H9 (cell line): ENCODE measurements around the gene RHOB. TPM values are rescaled to one million over a fixed set of nuclear protein-coding genes. Genes with fewer than 3 reads are reported as not detected.

ENCODE experiments used
- DNase-seq: peaks from one replicate; pipeline ENCODE4 v3.0.0-alpha.2; 2017
- H2AFZ ChIP-seq: one replicate; pipeline ENCODE4 v1.6.1; 2013; ENCODE audit warnings: mild to moderate bottlenecking, low read length, control low read depth, moderate library complexity
- H2AK5ac ChIP-seq: 2 replicates; pipeline ENCODE4 v1.6.1; 2013; ENCODE audit warnings: low read length, control low read depth, mixed read lengths; ENCODE audit not compliant: insufficient read length
- H2BK120ac ChIP-seq: one replicate; pipeline ENCODE4 v1.6.1; 2013; ENCODE audit warnings: low read depth, mild to moderate bottlenecking, low read length, control low read depth, inconsistent platforms; ENCODE audit not compliant: poor library complexity, severe bottlenecking
- H2BK12ac ChIP-seq: 2 replicates; pipeline ENCODE4 v1.6.1; 2013; ENCODE audit warnings: low read length, control low read depth, mixed read lengths, low read depth; ENCODE audit not compliant: insufficient read length
- H2BK15ac ChIP-seq: 2 replicates; pipeline ENCODE4 v1.6.1; 2013; ENCODE audit warnings: low read depth, low read length, control low read depth
- H2BK20ac ChIP-seq: one replicate; pipeline ENCODE4 v1.6.1; 2013; ENCODE audit warnings: low read depth, mild to moderate bottlenecking, low read length, control low read depth, inconsistent platforms; ENCODE audit not compliant: poor library complexity, severe bottlenecking
- H2BK5ac ChIP-seq: 2 replicates; pipeline ENCODE4 v1.6.1; 2013; ENCODE audit warnings: low read length, control low read depth, mixed read lengths; ENCODE audit not compliant: insufficient read length
- H3K14ac ChIP-seq: 2 replicates; pipeline ENCODE4 v1.6.1; 2013; ENCODE audit warnings: low read length, control low read depth; ENCODE audit not compliant: insufficient read depth
- H3K18ac ChIP-seq: 2 replicates; pipeline ENCODE4 v1.6.1; 2013; ENCODE audit warnings: low read depth, mild to moderate bottlenecking, mixed read lengths, low read length, control low read depth; ENCODE audit not compliant: insufficient read length
- H3K23ac ChIP-seq: 2 replicates; pipeline ENCODE4 v1.6.1; 2013; ENCODE audit warnings: low read length, control low read depth, mixed read lengths, low read depth; ENCODE audit not compliant: insufficient read length
- H3K23me2 ChIP-seq: 2 replicates; pipeline ENCODE4 v1.6.1; 2013; ENCODE audit warnings: low read depth, mild to moderate bottlenecking, mixed read lengths, low read length, control low read depth; ENCODE audit not compliant: insufficient read length, poor library complexity, severe bottlenecking
- H3K27ac ChIP-seq: 2 replicates; pipeline ENCODE4 v1.5.1; 2013; ENCODE audit warnings: low read length, control low read depth, mixed read lengths, low read depth; ENCODE audit not compliant: insufficient read length
- H3K27me3 ChIP-seq: 2 replicates; pipeline ENCODE4 v1.6.1; 2013; ENCODE audit warnings: low read length, control low read depth, inconsistent platforms; ENCODE audit not compliant: insufficient read depth
- H3K4ac ChIP-seq: 2 replicates; pipeline ENCODE4 v1.6.1; 2013; ENCODE audit warnings: low read depth, mild to moderate bottlenecking, control low read depth, inconsistent platforms, low read length, moderate library complexity
- H3K4me1 ChIP-seq: 2 replicates; pipeline ENCODE4 v1.6.1; 2013; ENCODE audit warnings: low read length, control low read depth, inconsistent platforms; ENCODE audit not compliant: insufficient read depth
- H3K4me2 ChIP-seq: 2 replicates; pipeline ENCODE4 v1.6.1; 2013; ENCODE audit warnings: low read length, control low read depth, mixed read lengths; ENCODE audit not compliant: insufficient read length, insufficient read depth
- H3K56ac ChIP-seq: 2 replicates; pipeline ENCODE4 v1.6.1; 2013; ENCODE audit warnings: low read depth, mild to moderate bottlenecking, mixed read lengths, low read length, control low read depth; ENCODE audit not compliant: insufficient read length
- H3K79me1 ChIP-seq: 2 replicates; pipeline ENCODE4 v1.6.1; 2013; ENCODE audit warnings: low read depth, mild to moderate bottlenecking, moderate library complexity, low read length, control low read depth, inconsistent platforms; ENCODE audit not compliant: insufficient read depth, poor library complexity, severe bottlenecking
- H3K79me2 ChIP-seq: 2 replicates; pipeline ENCODE4 v1.6.1; 2013; ENCODE audit warnings: low read length, control low read depth, inconsistent platforms; ENCODE audit not compliant: insufficient read depth
- H3K9ac ChIP-seq: 2 replicates; pipeline ENCODE4 v1.6.1; 2013; ENCODE audit warnings: low read length, control low read depth, mixed read lengths; ENCODE audit not compliant: insufficient read length; ENCODE audit errors: extremely low read depth
- H3K9me3 ChIP-seq: one replicate; pipeline ENCODE4 v1.6.1; 2013; ENCODE audit warnings: low read depth, low read length, inconsistent platforms; ENCODE audit not compliant: control insufficient read depth
- H3T11ph ChIP-seq: one replicate; pipeline ENCODE4 v1.6.1; 2013; ENCODE audit warnings: mild to moderate bottlenecking, low read length, control low read depth, inconsistent platforms
- H4K20me1 ChIP-seq: one replicate; pipeline ENCODE4 v1.6.1; 2013; ENCODE audit not compliant: control insufficient read depth, insufficient read length, insufficient read depth
- H4K5ac ChIP-seq: 2 replicates; pipeline ENCODE4 v1.6.1; 2013; ENCODE audit warnings: low read depth, mild to moderate bottlenecking, mixed read lengths, low read length, control low read depth; ENCODE audit not compliant: insufficient read length
- H4K8ac ChIP-seq: replicated peaks from 2 replicates; pipeline ENCODE4 v1.6.1; 2013; ENCODE audit warnings: low read length, control low read depth, mixed read lengths, low read depth; ENCODE audit not compliant: insufficient read length
- H4K91ac ChIP-seq: 2 replicates; pipeline ENCODE4 v1.6.1; 2013; ENCODE audit warnings: low read depth, mild to moderate bottlenecking, moderate library complexity, mixed read lengths, low read length, control low read depth; ENCODE audit not compliant: insufficient read length
- H3K27ac Mint-ChIP-seq, 3 experiments: 2 replicates in 2 of 3; 3 replicates in 1 of 3; pipeline ENCODE4 v1.8.0; 2020 to 2021; ENCODE audit warnings: mixed read lengths in 3 of 3, mild to moderate bottlenecking in 1 of 3, moderate library complexity in 1 of 3
- H3K27me3 Mint-ChIP-seq: 2 replicates; pipeline ENCODE4 v1.8.0; 2021; ENCODE audit warnings: low read depth, mild to moderate bottlenecking, moderate library complexity, mixed read lengths
- H3K36me3 Mint-ChIP-seq, 3 experiments: 2 replicates in 2 of 3; 3 replicates in 1 of 3; pipeline ENCODE4 v1.8.0; 2020 to 2021; ENCODE audit warnings: low read depth in 3 of 3, mixed read lengths in 3 of 3; ENCODE audit not compliant: insufficient read depth in 1 of 3
- H3K4me1 Mint-ChIP-seq, 2 experiments: 2 replicates each; pipeline ENCODE4 v1.8.0; 2020; ENCODE audit warnings: mixed read lengths in 2 of 2
- H3K4me3 Mint-ChIP-seq, 2 experiments: 2 replicates in 1 of 2; 3 replicates in 1 of 2; pipeline ENCODE4 v1.8.0; 2020 to 2021; ENCODE audit warnings: mild to moderate bottlenecking in 2 of 2, mixed read lengths in 2 of 2, moderate library complexity in 1 of 2
- H3K9me3 Mint-ChIP-seq, 2 experiments: 2 replicates in 1 of 2; 3 replicates in 1 of 2; pipeline ENCODE4 v1.8.0; 2020; ENCODE audit warnings: mild to moderate bottlenecking in 2 of 2, mixed read lengths in 2 of 2, moderate library complexity in 1 of 2
- WGBS: extraction: QIAGEN DNeasy Blood & Tissue Kit; methylation state at CpG from one replicate; pipeline ENCODE4 v1.1.7; 2013; ENCODE audit warnings: missing lambda C conversion rate, low lambda C conversion rate, mixed read lengths; ENCODE audit not compliant: insufficient read length; ENCODE audit errors: extremely low coverage; 5-methylcytosine and 5-hydroxymethylcytosine counted together
- total RNA-seq: library from RNA; stranded (reverse); gene quantifications from 2 replicates; pipeline ENCODE4 v1.2.1, GENCODE V29; 2021
- TF ChIP-seq, protein P1 (sequence below): fragments of 200-600 bp; sonication (generic); conservative IDR thresholded peaks from 3 replicates; pipeline ENCODE4 v1.8.0; 2021; ENCODE audit warnings: antibody characterized with exemption, mild to moderate bottlenecking

RHOB gene
- total RNA-seq, 1 experiment from 2014 or later = 10.3 TPM

DNA sequence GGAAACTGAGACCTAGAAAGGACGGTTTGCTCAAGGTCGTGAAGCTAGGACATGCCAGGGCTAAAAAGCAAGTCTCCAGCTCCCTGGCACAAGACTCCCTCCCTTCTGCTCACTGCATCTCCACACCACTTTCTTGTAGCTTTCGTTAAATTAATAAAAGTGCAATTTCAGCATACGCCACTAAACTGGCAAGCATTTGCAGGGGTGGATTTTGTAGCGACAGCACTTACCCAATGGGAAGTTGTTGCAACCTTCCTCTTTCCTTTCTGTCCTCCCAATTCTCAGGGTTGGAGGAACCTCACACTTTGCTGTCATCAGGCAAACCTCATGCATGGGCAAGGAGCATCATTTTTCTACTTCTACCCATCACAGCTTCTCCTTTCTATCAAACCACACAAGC, 7.4 kb upstream of the RHOB start:
- Histone ChIP-seq H2BK5ac (no peak overlapping the region), H4K20me1 (no peaks in the 10 kb centered on the region), H3K79me1 (no peaks in the 10 kb centered on the region), H3K56ac (no peak overlapping the region), H3K9me3 (no peaks in the 10 kb centered on the region), H3K23ac (no peak overlapping the region), H4K5ac (no peak overlapping the region), H2BK20ac (no peak overlapping the region), H4K91ac (no peak overlapping the region), H3K23me2 (no peaks in the 10 kb centered on the region), H3K4ac (no peak overlapping the region), H3K9ac (no peak overlapping the region), H4K8ac (no peak overlapping the region), H2AK5ac (no peak overlapping the region), H2BK15ac (no peak overlapping the region), H3K18ac (no peak overlapping the region), H3K14ac (no peak overlapping the region), H3K4me2 (no peak overlapping the region), H2AFZ (no peak overlapping the region), H2BK120ac (no peak overlapping the region), H3K79me2 (no peaks in the 10 kb centered on the region), H3K27me3 (no peaks in the 10 kb centered on the region; the same call in 1 of the 2 replicates), H3K27ac (no peak overlapping the region), H2BK12ac (no peak overlapping the region), H3T11ph (no peak overlapping the region), H3K4me1 (peaks cover 3% of the 10 kb centered on the region; the same call in 1 of the 2 replicates)
- DNase-seq = no peak
- H3K4me1 Mint-ChIP-seq = peaks cover 4 to 18% of the 10 kb centered on the region in 2 experiments; a peak in 2 of 4 replicates
- no peak overlapping the region for H3K27ac Mint-ChIP-seq
- H3K27me3 Mint-ChIP-seq = peaks cover 14% of the 10 kb centered on the region
- TF ChIP-seq, protein P1, sequence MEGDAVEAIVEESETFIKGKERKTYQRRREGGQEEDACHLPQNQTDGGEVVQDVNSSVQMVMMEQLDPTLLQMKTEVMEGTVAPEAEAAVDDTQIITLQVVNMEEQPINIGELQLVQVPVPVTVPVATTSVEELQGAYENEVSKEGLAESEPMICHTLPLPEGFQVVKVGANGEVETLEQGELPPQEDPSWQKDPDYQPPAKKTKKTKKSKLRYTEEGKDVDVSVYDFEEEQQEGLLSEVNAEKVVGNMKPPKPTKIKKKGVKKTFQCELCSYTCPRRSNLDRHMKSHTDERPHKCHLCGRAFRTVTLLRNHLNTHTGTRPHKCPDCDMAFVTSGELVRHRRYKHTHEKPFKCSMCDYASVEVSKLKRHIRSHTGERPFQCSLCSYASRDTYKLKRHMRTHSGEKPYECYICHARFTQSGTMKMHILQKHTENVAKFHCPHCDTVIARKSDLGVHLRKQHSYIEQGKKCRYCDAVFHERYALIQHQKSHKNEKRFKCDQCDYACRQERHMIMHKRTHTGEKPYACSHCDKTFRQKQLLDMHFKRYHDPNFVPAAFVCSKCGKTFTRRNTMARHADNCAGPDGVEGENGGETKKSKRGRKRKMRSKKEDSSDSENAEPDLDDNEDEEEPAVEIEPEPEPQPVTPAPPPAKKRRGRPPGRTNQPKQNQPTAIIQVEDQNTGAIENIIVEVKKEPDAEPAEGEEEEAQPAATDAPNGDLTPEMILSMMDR = no peak
- H3K9me3 Mint-ChIP-seq = no peaks in the 10 kb centered on the region
- no CpG with 5 or more reads among the region's 5 CpGs for WGBS
- H3K36me3 Mint-ChIP-seq = no peaks in the 10 kb centered on the region
- no peak overlapping the region for H3K4me3 Mint-ChIP-seq
